Nephron (organoid): ENCODE measurements around the gene HMX3.

Experiments used
- H3K27ac Mint-ChIP-seq, 3 experiments: 2 replicates each; pipeline ENCODE4 v1.8.0; 2020; ENCODE audit warnings: mixed read lengths in 3 of 3, mild to moderate bottlenecking in 2 of 3, moderate library complexity in 1 of 3
- H3K27me3 Mint-ChIP-seq: 2 replicates; pipeline ENCODE4 v1.8.0; 2021; ENCODE audit warnings: low read depth, mild to moderate bottlenecking, moderate library complexity, mixed read lengths
- H3K36me3 Mint-ChIP-seq: 2 replicates; pipeline ENCODE4 v1.8.0; 2020; ENCODE audit warnings: low read depth, mixed read lengths
- H3K4me1 Mint-ChIP-seq: 2 replicates; pipeline ENCODE4 v1.8.0; 2020; ENCODE audit warnings: mixed read lengths
- H3K4me3 Mint-ChIP-seq, 3 experiments: 2 replicates each; pipeline ENCODE4 v1.8.0; 2020; ENCODE audit warnings: mild to moderate bottlenecking in 3 of 3, mixed read lengths in 3 of 3, moderate library complexity in 2 of 3
- H3K9me3 Mint-ChIP-seq: 2 replicates; pipeline ENCODE4 v1.8.0; 2020; ENCODE audit warnings: mixed read lengths
- TF ChIP-seq, protein P1 (sequence below), 3 experiments: fragments of 200-600 bp; sonication (generic); IDR thresholded peaks; one replicate each; pipeline ENCODE4 v1.5.0; 2021; ENCODE audit warnings: antibody characterized with exemption in 3 of 3; ENCODE audit not compliant: unreplicated experiment in 3 of 3

The HMX3 gene

DNA sequence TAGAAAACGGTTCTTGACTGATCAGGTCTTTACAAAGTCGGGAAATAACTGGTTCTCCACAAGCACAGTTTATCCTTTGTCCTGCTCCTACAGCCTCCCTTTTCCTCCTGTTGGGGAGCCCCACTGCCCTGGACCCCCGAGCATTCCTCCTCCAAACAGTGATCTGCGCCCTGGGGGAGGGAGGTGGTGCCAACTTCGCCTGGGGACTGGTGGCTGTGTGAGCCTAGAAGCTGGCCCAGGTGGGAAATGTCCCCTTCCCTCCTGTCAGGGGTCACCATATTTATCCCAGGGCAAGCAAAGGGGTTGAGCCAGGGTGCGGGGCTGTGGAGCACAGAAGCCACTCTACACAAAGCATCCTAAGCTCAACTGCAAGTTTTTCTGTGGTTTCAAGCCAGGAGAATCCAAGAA, 5.2 kb downstream of the HMX3 start:
- H3K9me3 Mint-ChIP-seq, result no peaks in the 10 kb centered on the region
- no peak overlapping the region for H3K4me3 Mint-ChIP-seq
- no peaks in the 10 kb centered on the region for H3K36me3 Mint-ChIP-seq
- H3K27me3 Mint-ChIP-seq, result peaks cover 98% of the 10 kb centered on the region
- no peak overlapping the region for H3K27ac Mint-ChIP-seq
- TF ChIP-seq, protein P1, sequence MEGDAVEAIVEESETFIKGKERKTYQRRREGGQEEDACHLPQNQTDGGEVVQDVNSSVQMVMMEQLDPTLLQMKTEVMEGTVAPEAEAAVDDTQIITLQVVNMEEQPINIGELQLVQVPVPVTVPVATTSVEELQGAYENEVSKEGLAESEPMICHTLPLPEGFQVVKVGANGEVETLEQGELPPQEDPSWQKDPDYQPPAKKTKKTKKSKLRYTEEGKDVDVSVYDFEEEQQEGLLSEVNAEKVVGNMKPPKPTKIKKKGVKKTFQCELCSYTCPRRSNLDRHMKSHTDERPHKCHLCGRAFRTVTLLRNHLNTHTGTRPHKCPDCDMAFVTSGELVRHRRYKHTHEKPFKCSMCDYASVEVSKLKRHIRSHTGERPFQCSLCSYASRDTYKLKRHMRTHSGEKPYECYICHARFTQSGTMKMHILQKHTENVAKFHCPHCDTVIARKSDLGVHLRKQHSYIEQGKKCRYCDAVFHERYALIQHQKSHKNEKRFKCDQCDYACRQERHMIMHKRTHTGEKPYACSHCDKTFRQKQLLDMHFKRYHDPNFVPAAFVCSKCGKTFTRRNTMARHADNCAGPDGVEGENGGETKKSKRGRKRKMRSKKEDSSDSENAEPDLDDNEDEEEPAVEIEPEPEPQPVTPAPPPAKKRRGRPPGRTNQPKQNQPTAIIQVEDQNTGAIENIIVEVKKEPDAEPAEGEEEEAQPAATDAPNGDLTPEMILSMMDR (IDR thresholded peaks at IDR 0.05; ENCODE audit: unreplicated experiment in 3 of 3), result no peak
- H3K4me1 Mint-ChIP-seq, result peaks cover 30% of the 10 kb centered on the region

DNA sequence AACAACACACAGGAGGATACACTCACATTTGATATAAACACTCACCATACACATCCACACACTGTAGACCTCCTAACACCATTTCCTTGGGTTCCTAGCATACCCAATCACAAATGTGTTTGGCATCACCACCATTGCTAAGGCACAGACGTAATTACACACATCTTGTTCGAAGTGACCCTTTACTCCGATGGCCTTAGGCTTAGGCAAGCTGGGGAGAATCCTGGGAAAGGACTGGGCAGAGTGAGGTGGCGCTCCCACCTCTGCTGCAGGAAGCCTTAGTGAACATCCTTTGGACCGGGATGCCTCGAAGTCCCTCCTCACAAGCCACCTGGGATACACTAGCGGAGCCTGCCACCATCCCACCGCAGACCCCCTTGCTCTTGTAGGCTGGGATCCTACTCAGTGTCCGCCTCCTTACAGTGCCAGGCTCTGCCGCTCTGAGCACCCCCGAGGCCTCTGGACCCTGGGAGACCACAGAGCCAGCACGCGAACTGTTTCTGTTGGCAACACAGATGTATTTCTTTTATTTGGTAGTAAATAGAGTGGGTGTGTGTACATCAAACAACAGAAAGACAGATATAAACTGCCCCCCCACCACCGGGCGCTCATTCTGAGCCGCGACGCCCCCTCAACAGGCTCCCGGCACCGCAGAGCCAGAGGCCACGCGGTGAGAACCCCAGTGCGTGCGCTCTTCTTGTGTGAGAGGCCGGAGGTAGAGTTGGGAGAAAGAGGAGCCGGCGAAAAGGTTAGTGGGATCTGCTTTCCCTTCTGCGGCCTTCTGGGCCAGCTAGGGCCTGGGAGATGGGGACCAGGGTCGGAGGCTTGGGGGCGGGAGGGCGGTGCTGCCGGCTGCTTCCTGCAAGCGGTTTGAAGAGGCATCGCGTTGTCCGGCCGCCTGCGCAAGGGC, 6.3 kb downstream of the HMX3 start:
- Mint-ChIP-seq H3K27ac (no peak overlapping the region), H3K36me3 (no peaks in the 10 kb centered on the region), H3K4me1 (peaks cover 29% of the 10 kb centered on the region), H3K4me3 (no peak overlapping the region), H3K9me3 (no peaks in the 10 kb centered on the region), H3K27me3 (peaks cover 99% of the 10 kb centered on the region)
- TF ChIP-seq, protein P1 (IDR thresholded peaks at IDR 0.05; ENCODE audit: unreplicated experiment in 3 of 3), result no peak

DNA sequence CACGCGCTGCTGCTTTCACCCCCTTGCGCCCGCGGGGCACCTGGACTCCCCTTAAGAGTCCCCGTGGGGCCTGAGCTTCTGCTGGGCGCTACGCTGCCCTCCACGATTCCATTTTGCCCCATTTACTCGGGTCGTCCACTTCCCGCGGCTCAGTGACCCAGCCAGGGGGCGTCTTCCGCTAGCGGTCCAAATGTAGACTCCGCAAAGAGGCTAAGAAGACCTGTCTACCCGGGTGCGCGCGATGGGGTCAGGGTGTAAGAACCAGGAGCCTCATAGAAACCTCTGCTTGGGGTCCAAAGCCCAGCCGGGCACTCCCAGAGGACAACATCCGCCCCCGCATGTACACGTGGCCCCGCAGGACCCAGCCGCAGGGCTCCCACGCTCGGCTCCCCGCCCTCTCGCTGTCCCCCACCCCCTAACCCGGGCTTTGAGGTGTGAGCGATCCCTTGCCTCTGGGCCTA, 7.0 kb downstream of the HMX3 start:
- Mint-ChIP-seq H3K4me1 (peaks cover 31% of the 10 kb centered on the region), H3K27ac (no peak overlapping the region), H3K36me3 (no peaks in the 10 kb centered on the region), H3K27me3 (peaks cover 100% of the 10 kb centered on the region), H3K9me3 (no peaks in the 10 kb centered on the region), H3K4me3 (no peak overlapping the region)
- TF ChIP-seq, protein P1 (IDR thresholded peaks at IDR 0.05; ENCODE audit: unreplicated experiment in 3 of 3), result no peak

DNA sequence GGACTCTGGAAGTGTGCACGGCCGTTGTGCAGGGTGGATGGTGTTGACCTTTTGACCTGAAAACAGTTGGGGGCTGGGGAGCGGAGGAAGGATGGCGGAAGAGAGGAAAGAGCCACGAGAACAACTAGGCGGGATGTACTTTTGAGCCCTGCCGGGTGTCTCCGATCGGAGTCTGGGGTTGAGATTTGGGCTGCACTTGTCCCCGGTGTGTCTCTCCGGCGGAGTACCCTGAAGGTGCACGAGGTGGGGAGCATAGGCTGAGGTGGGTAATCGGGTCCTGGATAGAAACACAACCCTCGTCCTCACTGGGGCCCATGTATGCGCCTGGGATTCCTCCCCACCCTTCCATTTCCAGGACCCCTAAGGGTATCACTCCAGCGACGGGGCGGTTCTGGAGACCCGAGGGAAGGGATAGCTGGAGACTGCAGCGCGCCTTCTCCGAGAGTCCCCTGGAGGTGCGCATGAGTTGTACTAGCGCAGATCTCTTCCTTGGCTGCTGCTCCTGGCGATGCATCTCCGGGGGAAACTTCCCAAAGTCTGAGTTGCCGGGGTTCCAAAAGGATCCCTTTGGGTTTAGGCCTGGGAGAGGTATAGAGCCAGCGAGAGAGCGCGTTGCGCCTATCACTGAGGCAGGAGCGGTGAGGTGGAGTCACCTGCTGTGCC, 7.5 kb downstream of the HMX3 start:
- TF ChIP-seq, protein P1 (IDR thresholded peaks at IDR 0.05; ENCODE audit: unreplicated experiment in 3 of 3), result no peak
- Mint-ChIP-seq H3K4me3 (no peak overlapping the region), H3K27ac (no peak overlapping the region), H3K27me3 (peaks cover 100% of the 10 kb centered on the region), H3K9me3 (no peaks in the 10 kb centered on the region), H3K36me3 (no peaks in the 10 kb centered on the region), H3K4me1 (peaks cover 30% of the 10 kb centered on the region)

DNA sequence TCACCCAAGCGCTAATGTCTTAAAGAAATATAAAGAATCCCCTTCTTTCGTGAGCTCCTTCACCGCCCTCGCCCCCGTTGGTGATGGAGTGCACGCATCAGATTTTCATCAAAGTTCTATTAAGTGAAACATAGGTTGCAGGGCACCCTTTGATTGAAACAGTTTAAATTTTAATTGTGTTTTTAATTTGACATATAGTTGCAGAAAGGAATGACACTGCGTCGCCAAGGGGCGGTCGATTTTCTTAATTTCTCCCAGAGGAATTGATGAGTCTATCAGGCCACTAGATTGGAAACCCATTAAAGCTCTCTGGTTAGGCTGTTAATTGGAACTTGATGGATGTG, 8.0 kb downstream of the HMX3 start:
- Mint-ChIP-seq H3K27ac (no peak overlapping the region), H3K27me3 (peaks cover 98% of the 10 kb centered on the region), H3K36me3 (no peaks in the 10 kb centered on the region), H3K9me3 (no peaks in the 10 kb centered on the region), H3K4me3 (no peak overlapping the region), H3K4me1 (peaks cover 27% of the 10 kb centered on the region)
- TF ChIP-seq, protein P1 (IDR thresholded peaks at IDR 0.05; ENCODE audit: unreplicated experiment in 3 of 3), result no peak
